ENCODE measurements around the gene GARRE1.

DNA sequence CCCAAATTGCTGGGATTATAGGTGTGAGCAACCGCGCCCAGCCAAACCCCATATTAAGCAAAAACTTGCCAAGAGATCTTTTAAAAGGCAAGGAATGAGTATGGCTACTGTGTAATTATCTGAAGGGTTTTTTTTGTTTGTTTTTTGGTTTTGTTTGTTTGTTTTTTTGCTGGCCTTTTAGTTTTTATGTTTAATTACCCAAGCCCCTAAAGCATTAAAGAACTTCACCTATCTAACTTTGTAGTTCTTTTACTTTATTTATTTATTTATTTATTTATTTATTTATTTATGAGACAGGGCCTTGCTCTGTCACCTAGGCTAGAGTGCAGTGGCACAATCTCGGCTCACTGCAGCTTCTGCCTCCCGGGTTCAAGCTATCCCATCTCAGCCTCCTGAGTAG, 40.3 kb upstream of the GARRE1 start:
- TF ChIP-seq SRF (IDR thresholded peaks at IDR 0.05; ENCODE audit: low read depth, low read length) (no peak), JUND (IDR thresholded peaks at IDR 0.05; ENCODE audit: low read length) (no peak), USF2 (IDR thresholded peaks at IDR 0.05; ENCODE audit: low read length) (no peak), RAD21 (IDR thresholded peaks at IDR 0.05 in 1 of 2, conservative IDR thresholded peaks at IDR 0.05 in 1 of 2; ENCODE audit: low read depth in 2 of 2, low read length in 2 of 2) (no peak), RXRA (IDR thresholded peaks at IDR 0.05; ENCODE audit: insufficient read depth, low read depth, low read length) (no peak), CTCF (IDR thresholded peaks at IDR 0.05; ENCODE audit: control extremely low read depth in 1 of 3, insufficient read depth in 1 of 3, low read depth in 1 of 3, low read length in 3 of 3) (no peak), EZH2 (IDR thresholded peaks at IDR 0.05; ENCODE audit: low read depth, low read length, severe bottlenecking) (no peak), SP2 (IDR thresholded peaks at IDR 0.05; ENCODE audit: low read length) (no peak), TAF1 (IDR thresholded peaks at IDR 0.05; ENCODE audit: low read depth, low read length) (no peak), TAF7 (optimal IDR thresholded peaks at IDR 0.05; ENCODE audit: borderline replicate concordance, low read depth, low read length) (no peak), POLR2A (IDR thresholded peaks at IDR 0.05; ENCODE audit: control extremely low read depth in 1 of 2, low read depth in 2 of 2, low read length in 2 of 2) (no peak)

Measured in H1 (cell line).